Activated CD4-positive, alpha-beta T cell treated with anti-CD3 and anti-CD28 coated beads, Interleukin-2, amount 50 U/mL, for 16 hours (primary cell): ENCODE results near the gene USO1.
A peak's percentile ranks its signal among the peaks of the same experiment; 100 is the strongest.
"Not testable (repeated sequence)": the region's sequence is repeated elsewhere in the genome, so short reads cannot be mapped to it uniquely, and the experiment has no call there.

ENCODE experiments used
- DNase-seq: peaks from one replicate; pipeline ENCODE4 v3.0.0-alpha.2; 2020

Gene USO1

DNA sequence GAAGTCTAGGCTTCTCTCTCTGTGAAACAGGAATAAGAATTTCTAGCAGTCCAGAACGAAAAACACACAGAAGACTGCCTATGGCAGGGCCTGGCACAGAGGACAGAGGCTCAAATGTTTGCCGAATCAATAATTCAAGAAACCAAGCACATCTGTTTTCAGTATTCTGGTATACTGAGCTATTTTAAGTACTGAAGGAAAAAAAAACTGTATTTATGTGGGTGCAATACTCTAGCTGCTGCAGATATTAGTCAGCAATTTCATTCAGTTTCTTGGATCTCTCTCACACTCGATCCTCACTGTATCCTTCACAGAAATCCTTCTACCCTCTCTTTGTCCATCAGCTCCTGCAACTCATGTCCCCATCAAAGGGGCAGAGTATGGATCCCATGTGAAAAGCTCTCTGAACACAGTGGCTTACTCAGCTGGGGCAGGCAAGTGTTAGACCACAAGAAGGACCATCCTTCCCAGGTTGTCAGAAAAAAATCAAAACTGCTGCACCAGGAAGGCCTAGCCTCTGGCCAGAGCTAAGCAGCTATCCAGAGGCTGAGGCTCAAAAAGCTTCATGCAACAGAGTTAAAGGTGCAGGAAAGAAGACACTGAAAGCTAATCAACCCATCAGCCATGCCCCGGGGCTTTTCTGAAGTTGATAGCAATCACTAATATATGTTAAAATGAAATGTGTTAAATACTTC, 9.1 kb upstream of the USO1 start:
- DNase-seq = no peak

DNA sequence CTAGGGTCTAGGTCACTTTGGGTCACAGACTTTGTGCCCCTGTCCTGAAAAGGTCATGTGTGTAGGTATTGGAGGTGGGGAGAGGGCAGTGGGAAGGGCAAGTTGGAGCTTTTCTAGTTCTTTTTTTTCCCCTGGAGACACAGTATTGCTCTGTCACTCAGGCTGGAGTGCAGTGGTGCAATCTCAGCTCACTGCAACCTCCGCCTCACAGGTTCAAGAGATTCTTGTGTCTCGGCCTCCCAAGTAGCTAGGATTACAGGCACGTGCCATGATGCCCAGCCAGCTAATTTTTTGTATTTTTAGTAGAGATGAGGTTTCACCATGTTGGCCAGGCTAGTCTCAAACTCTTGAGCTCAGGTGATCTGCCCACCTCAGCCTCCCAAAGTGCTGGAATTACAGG, 8.3 kb upstream of the USO1 start:
- not testable (repeated sequence) for DNase-seq

DNA sequence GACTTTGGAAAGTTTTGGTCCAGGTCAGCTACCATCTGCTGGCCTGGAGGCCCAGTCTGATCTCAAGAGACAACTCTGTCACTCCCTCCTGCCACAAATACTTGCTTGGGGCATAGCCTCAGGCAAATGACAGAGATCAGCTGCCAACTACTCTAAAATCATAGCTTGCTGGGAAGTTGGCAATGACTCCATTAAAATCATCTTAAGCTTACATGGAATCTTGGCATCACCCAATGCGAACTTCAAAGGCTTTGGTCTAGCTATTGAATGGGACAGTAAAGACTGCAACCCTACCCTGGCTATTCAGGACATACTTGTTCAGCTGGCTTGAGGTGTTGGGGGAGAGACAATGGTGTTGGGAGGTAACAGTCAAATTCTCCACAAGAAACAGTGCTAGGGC, 7.0 kb upstream of the USO1 start:
- no peak for DNase-seq

DNA sequence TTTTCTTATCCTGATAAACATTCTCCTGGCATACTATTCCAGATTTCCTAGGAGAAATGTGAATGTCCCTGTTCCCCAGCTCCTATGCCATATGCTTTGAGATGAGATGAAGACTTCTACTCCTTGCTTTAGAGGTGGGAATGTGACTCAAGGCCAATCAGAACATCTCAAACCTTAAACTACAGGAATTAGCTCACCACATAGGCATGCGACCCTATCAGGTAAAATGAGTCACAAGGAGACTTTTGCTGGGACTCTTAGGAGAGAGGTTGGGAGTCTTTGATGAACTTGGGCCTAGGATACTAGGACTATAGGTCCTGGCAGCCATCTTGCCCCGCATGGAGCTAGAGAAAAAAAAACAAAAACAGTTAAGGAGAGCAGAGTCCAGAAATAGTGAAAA, 5.8 kb upstream of the USO1 start:
- DNase-seq = no peak

GRCh38 chr4:75722417-75722816, 2.0 kb upstream of the USO1 start:
- no peak for DNase-seq

- no peak for DNase-seq
Observed at GRCh38 chr4:75723163-75724065, 963 bp upstream of the USO1 start.

GRCh38 chr4:75724867-75725724, 719 bp downstream of the USO1 start:
- peak; percentile 61 for DNase-seq

DNA sequence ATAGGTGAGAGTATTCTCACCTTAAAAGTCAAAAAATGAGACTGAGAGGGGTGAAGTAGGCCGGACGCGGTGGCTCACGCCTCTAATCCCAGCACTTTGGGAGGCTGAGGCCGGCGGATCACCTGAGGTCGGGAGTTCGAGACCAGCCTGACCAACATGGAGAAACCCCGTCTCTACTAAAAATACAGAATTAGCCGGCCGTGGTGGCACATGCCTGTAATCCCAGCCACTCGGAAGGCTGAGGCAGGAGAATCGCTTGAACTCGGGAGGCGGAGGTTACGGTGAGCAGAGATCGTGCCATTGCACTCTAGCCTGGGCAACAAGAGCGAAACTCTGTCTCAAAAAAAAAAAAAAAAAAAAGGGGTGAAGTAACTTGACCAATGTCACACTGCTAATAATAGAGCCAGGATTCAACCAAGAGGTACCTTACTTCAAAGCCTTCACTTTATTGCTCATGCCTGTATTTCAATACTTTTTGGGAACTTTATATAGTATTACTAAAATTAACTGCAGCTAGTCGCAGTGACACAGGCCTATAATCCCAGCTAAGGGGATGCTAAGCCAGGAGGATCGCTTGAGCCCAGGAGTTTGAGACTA, 1.7 kb downstream of the USO1 start:
- not testable (repeated sequence) for DNase-seq

DNA sequence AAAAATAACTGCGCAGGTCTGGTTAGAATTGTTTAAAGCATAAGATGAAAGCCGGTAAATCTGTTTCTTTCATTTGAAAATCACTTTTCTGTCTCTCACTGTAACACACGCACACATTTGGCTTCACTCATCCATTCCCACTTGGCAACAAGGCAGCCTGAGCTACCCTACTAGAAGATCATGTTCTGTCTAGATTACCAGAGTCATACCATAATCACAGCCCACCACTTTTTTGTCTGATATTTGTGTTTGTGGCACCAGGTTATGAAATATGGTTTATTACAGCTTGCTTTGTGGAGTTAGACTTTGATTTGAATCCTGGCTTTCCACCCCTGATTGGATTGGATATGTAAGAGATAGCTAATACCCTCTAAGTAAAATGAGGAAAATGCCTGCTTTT, 2.2 kb downstream of the USO1 start:
- no peak for DNase-seq

DNA sequence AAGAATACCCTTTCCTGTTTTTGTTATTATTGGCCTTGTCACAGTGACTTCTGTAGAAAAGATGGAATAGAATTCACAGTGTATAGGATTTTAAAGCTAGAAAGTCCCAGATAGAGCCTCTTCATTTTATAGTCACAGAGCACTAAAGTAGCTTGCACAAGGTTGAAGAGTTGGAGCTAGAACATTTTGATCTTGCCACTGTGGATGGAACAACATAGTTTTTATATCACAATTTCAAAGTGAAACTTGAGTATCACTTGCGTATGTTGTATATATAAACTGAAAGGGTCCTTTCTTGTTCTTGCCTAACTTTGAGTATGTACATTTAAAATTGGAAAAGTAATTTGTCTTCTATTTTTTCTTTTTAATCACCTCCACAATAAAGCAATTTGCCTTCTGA, 2.7 kb downstream of the USO1 start:
- no peak for DNase-seq

DNA sequence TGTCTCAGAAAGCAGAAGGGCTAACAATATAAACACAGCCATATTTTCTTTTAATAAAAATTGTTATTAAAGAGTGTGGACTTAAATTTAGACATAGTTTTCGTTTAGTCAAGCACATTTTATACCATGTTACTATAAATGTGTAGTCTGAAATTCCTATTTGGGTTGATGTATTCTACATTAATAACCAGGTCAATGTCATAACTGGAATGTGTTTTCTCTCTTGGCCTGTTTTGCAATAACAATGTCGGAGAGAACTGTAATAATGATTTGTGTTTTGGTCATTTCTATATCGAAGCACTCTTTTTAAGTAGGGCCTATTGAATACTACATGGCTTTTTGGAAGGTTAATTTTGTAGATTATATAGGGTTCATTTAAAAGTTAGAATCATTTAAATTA, 5.5 kb downstream of the USO1 start:
- no peak for DNase-seq

DNA sequence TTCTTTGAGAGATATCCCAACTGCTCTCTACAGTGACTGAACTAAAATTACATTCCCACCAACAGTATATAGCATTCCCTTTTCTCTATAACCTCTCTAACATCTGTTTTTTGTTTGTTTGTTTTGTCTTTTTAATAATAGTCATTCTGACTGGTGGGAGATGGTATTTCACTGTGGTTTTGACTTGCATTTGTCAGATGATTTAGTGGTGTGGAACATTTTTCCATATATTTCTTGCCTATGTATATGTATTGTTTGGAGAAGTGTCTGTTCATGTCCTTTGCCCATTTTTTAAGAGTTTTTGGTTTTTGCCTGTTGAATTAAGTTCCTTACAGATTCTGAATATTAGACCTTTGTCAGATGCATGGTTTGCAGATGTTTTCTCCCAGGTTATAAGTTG, 9.0 kb downstream of the USO1 start:
- no peak for DNase-seq

- DNase-seq = no peak
Observed at GRCh38 chr4:75735525-75735924, 11.1 kb downstream of the USO1 start.

GRCh38 chr4:75736862-75737261, 12.5 kb downstream of the USO1 start:
- no peak for DNase-seq

DNA sequence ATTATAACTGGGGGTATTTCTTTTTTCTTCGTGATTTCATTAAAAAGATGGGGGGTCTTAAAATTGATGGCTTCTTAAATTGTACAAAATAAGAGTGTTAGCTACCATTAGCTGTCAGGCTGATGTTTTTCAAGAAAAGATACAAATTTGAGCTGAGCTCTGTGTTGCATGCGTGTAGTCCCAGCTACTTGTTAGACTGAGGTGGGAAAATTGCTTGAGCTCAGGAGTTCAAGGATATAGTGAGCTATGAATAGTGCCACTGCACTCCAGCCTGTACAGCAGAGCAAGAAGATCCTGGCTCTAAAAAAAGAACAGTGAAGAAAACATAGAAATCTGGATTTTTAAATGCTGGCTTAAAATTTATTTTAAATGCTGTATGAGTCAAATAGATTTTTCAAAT, 13.0 kb downstream of the USO1 start:
- no peak for DNase-seq

GRCh38 chr4:75741027-75741426, 16.6 kb downstream of the USO1 start:
- no peak for DNase-seq

GRCh38 chr4:75742451-75742850, 18.1 kb downstream of the USO1 start:
- no peak for DNase-seq

- no peak for DNase-seq
Observed at GRCh38 chr4:75745161-75745560, 20.8 kb downstream of the USO1 start.

- DNase-seq = no peak
Observed at GRCh38 chr4:75745721-75746199, 21.4 kb downstream of the USO1 start.

DNA sequence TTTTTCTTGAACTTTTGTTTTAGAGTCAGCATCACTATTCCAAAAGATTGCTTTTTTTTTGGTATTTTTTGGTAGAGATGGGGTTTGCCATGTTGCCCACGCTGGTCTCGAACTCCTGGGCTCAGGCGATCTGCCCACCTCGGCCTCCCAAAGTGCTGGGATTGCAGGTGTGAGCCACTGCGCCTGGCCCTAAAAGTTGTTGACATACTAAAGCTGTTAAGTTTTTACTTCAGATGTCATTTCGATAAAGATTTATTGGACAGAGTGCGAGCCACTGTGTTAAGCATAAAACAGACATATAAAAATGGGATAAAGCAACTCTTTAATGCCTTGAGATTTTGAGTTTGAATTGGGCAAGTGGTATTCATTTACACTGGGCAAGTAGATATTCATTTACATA, 28.3 kb downstream of the USO1 start:
- DNase-seq = no peak

DNA sequence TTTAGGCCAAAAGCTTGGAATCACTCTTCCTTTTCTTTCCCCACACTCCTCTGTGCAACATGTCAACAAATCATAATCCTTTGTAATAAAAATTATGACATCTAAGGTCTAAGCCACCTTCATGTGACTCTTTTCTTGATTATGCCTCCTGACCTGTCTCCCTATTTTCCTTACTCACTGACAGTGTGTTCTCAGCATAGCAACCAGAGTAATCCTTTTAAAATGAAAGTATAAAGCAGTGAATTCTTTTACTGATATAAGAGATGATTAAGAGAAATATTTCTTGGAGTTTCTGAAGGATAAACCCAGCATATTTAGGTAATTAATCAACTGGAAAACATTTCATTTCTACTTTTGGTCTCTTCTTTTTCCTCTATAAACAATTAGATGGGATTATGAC, 44.7 kb downstream of the USO1 start:
- no peak for DNase-seq

GRCh38 chr4:75771607-75772006, 47.2 kb downstream of the USO1 start:
- DNase-seq = no peak

- no peak for DNase-seq
Observed at GRCh38 chr4:75777589-75777988, 53.2 kb downstream of the USO1 start.
